ENCODE results near the gene PPM1H.

DNA sequence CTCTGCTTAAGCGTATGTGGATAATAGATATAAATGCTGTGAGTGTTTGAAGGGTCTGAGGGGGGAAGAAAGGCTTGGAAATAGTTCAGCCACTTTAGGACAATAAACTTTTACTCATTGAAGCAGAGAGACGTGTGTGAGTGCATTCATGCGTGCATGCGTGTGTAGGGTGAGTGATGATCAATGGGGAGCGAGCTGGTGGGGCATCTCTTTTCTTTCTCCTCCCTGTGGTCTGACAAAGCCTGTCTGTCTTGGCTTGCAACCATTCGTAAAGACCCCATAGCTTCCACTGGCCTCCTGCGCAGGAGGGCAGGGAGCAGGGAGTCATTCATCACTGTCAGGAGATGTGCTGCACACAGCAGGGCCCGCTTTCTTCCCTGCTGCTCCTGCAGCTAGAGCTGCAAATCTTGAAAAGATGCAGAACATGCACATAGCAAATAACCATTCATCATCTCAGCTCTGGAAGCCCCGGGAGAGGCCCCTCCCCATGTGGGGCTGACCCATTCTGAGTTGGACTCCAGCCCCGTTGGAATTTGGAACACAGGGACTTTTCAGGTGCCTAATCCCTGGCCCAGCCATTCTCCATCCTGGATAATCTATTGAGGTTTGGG, 223.2 kb downstream of the PPM1H start:
- TF ChIP-seq POLR2A (IDR thresholded peaks at IDR 0.05; ENCODE audit: low read depth): no peak
- TF ChIP-seq POLR2AphosphoS5 (IDR thresholded peaks at IDR 0.05): no peak
